ENCODE measurements around the gene ARPC3. TPM values are rescaled to one million over a fixed set of nuclear protein-coding genes. Genes with fewer than 3 reads are reported as not detected.

The ARPC3 gene
- 100 to 1,000 TPM; 304 to 501 (median 382) TPM for total RNA-seq

DNA sequence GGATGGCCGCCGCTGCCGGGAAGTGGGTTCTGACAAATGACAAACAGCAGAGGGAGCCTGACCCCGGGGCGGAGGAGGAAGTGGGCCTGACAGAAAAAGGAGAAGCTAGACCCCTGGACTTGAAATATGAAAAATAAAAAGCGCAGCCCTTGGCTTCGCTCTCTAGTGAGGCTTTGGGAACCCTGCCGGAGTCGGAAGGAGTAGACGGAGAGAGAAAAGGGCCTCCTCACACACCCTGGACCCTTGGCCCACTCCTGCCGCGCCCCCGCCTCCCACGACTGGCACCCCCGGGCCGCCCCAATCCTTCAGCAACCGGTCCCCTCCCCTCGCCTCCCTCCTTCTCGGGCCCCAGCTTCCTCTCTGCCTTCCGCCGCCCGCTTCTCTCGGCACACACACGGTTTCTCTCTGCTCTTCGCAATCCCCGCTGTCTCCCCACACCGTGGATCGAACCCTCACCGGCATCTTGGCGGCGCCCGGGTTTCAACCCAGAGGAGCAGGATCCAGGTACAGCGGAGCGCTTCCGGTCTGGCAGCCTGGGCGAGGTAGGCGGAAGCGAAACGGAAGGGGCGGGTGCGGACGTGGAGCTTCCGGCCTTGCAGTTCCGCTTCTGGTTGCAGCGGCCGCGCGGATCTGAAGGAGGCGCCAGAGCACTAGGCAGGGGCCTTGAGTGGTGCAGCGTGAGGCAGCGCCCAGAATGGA lies at the start of gene ARPC3:
TSS of gene ARPC3 (minus strand) at position 539 of the 699 bp plus-strand sequence. CDS start at position 462, 77 bp downstream.
- TF ChIP-seq, protein P1, sequence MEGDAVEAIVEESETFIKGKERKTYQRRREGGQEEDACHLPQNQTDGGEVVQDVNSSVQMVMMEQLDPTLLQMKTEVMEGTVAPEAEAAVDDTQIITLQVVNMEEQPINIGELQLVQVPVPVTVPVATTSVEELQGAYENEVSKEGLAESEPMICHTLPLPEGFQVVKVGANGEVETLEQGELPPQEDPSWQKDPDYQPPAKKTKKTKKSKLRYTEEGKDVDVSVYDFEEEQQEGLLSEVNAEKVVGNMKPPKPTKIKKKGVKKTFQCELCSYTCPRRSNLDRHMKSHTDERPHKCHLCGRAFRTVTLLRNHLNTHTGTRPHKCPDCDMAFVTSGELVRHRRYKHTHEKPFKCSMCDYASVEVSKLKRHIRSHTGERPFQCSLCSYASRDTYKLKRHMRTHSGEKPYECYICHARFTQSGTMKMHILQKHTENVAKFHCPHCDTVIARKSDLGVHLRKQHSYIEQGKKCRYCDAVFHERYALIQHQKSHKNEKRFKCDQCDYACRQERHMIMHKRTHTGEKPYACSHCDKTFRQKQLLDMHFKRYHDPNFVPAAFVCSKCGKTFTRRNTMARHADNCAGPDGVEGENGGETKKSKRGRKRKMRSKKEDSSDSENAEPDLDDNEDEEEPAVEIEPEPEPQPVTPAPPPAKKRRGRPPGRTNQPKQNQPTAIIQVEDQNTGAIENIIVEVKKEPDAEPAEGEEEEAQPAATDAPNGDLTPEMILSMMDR (IDR thresholded peaks at IDR 0.05; ENCODE audit: low read depth), result no peak

DNA sequence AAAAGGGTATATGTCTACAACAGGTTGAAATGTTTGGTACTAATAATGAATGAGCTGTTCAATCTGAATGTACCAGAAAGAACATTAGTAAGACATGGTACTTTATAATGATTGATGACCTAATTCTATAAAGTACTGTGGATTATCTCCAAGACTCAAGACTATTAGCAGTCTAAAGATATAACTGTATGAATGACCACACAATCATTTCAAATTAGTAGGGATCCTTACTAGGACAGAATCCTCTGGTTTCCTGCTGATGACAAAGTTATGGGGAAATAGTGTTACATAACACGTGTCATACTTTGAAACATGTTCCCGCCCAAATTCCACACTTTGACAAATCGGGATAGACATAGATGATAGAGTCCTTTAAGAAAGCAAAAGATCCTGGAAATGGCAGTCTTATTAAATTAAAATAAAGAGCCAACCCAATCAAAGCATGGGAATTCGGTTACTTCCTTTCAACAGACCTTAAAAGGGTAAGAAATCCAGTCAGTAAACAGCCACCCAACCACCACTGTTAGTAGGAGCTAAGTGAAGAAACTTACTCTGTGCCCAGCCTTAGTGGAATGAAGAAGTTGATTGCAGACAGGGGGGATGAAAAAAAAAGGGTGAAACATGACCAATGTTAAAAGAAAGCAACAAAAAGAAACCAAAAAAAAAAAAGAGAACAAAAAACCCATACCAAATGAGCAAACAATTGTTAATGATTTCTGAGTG lies 49.0 kb upstream of the ARPC3 start:
- TF ChIP-seq, protein P1 (IDR thresholded peaks at IDR 0.05; ENCODE audit: low read depth), result no peak

DNA sequence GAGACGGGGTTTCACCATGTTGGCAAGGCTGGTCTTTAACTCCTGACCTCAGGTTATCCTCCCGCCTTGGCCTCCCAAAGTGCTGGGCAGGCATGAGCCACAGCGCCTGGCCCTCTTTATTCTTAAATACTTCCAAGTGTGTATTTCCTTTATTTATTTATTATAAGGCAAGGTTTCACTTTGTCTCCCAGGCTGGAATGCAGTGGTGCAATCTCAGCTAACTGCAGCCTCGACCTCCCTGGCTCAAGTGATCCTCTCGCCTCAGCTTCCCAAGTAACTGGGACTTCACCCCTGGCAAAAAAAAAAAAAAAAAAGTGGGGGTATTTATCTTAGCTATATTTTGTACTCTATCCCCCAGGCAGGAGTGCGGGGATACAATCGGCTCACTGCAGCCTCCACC lies 25.3 kb upstream of the ARPC3 start:
- TF ChIP-seq, protein P1 (IDR thresholded peaks at IDR 0.05; ENCODE audit: low read depth), result no peak

DNA sequence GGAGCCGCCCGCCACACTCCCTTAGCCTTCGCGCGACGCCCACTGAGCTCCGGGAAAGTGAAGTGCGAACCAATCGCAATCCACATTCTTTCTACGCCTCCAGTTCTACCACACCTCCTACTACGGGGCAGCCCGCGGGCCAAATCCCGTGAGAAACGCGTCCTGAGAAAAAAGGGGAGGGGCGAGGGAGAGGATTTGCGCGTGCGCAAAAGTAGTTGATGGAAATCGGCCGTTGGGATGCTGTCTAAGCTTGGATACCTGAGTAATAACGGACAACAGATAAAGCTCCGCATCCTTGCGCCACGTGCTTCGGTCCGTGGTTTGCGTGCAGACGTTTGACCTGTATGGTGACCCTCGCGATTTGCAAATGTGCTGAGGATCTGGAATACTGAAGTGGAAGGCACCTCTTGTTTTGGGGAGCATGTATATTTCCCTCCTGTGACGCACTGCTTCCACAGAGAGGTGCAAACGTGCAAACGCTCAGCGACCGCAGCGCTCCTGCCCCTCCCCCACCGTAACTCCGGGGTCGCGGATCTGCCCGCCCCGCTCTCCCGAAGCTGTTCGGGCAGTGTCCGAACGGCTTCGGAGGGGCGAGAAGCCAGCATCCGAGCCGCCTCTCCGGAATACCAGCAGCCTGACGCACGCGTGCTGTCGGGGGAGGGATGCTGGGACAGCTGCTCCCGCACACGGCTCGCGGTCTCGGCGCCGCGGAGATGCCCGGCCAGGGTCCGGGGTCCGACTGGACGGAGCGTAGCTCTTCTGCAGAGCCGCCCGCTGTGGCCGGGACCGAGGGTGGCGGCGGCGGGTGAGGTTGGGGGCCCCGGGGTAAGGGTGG lies 18.3 kb upstream of the ARPC3 start, which contains the start of the genes FAM216A and GPN3:
TSS of gene FAM216A (plus strand) at position 632 of the 835 bp plus-strand sequence. CDS start at position 663, 31 bp downstream.
TSS of gene GPN3 (minus strand) at position 44 of the 835 bp plus-strand sequence. CDS start 54 bp downstream, outside the sequence.
- TF ChIP-seq, protein P1 (IDR thresholded peaks at IDR 0.05; ENCODE audit: low read depth), result no peak

DNA sequence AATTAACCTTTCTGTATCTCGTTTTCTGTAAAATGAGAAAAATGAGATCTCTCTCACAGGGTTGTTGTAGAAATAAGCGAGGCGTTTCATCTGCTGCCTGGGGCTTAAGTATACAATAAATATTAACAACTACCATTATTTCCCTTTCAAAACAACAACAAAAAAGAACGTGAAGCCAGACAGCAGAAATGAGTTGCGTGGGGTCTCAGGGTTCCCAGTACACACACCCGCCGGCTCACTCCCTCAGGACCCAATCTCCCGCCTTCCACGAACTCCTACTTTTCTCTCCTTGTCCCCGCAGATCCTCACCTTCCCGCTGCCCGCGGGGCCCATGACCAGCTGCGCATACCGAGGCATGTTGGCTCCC lies 17.7 kb upstream of the ARPC3 start:
- TF ChIP-seq, protein P1 (IDR thresholded peaks at IDR 0.05; ENCODE audit: low read depth), result no peak

DNA sequence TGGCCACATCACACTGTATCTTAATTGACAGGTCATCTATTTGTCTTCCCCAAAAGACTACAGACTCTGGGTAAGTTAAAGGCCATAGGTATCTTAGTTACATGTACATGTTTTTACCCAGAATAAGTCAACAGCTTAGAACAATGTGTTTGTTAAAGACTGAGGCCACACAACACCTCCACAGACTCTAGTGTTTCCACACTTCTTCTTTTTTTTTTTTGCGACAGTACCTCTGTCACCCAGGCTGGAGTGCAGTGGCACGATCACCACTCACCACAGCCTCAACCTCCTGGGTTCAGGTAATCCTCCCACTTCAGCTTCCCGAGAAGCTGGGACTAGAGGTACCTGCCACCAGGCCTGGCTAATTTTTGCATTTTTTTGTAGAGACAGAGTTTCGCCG lies 16.7 kb upstream of the ARPC3 start:
- TF ChIP-seq, protein P1 (IDR thresholded peaks at IDR 0.05; ENCODE audit: low read depth), result no peak

Data from subcutaneous adipose tissue (tissue), 4 donors.